PFSK-1 (cell line): ENCODE results near the gene ADPRM.

Source experiments
- FOXP2 ChIP-seq: optimal IDR thresholded peaks from 2 replicates; pipeline ENCODE3; 2011; ENCODE audit warnings: borderline replicate concordance, control low read depth, inconsistent platforms; ENCODE audit not compliant: insufficient read depth; ENCODE audit errors: extremely low read length, extremely low read depth
- POLR2AphosphoS5 ChIP-seq: IDR thresholded peaks from 2 replicates; pipeline ENCODE4 v1.6.1; 2012; ENCODE audit warnings: low read depth, mild to moderate bottlenecking, control low read depth, low read length, moderate library complexity
- SIN3A ChIP-seq: IDR thresholded peaks from 2 replicates; pipeline ENCODE4 v1.6.1; 2012; ENCODE audit warnings: mild to moderate bottlenecking, low read length, moderate library complexity, borderline replicate concordance; ENCODE audit not compliant: insufficient read depth
- TAF1 ChIP-seq: IDR thresholded peaks from 2 replicates; pipeline ENCODE4 v1.6.1; 2012; ENCODE audit warnings: low read length, control low read depth, borderline replicate concordance; ENCODE audit not compliant: insufficient read depth
- TF ChIP-seq, protein P1 (sequence below), 2 experiments: IDR thresholded peaks; 2 replicates each; pipeline versions ENCODE4 v1.6.1 to v1.8.0; 2011 to 2012; ENCODE audit warnings: low read depth in 2 of 2, low read length in 2 of 2, control low read depth in 1 of 2, inconsistent platforms in 1 of 2, mild to moderate bottlenecking in 1 of 2, moderate library complexity in 1 of 2; ENCODE audit not compliant: insufficient read depth in 1 of 2

Gene ADPRM

GRCh38 chr17:10651927-10652326 is 45.5 kb upstream of the ADPRM start:
- TF ChIP-seq TAF1 (no peak), POLR2AphosphoS5 (no peak)
- TF ChIP-seq, protein P1, sequence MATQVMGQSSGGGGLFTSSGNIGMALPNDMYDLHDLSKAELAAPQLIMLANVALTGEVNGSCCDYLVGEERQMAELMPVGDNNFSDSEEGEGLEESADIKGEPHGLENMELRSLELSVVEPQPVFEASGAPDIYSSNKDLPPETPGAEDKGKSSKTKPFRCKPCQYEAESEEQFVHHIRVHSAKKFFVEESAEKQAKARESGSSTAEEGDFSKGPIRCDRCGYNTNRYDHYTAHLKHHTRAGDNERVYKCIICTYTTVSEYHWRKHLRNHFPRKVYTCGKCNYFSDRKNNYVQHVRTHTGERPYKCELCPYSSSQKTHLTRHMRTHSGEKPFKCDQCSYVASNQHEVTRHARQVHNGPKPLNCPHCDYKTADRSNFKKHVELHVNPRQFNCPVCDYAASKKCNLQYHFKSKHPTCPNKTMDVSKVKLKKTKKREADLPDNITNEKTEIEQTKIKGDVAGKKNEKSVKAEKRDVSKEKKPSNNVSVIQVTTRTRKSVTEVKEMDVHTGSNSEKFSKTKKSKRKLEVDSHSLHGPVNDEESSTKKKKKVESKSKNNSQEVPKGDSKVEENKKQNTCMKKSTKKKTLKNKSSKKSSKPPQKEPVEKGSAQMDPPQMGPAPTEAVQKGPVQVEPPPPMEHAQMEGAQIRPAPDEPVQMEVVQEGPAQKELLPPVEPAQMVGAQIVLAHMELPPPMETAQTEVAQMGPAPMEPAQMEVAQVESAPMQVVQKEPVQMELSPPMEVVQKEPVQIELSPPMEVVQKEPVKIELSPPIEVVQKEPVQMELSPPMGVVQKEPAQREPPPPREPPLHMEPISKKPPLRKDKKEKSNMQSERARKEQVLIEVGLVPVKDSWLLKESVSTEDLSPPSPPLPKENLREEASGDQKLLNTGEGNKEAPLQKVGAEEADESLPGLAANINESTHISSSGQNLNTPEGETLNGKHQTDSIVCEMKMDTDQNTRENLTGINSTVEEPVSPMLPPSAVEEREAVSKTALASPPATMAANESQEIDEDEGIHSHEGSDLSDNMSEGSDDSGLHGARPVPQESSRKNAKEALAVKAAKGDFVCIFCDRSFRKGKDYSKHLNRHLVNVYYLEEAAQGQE (IDR thresholded peaks at IDR 0.05; ENCODE audit: insufficient read depth in 1 of 2, low read depth in 2 of 2, low read length in 2 of 2): no peak

GRCh38 chr17:10652984-10653659 is 44.3 kb upstream of the ADPRM start:
- TF ChIP-seq TAF1 (no peak), POLR2AphosphoS5 (no peak), SIN3A (no peak)
- TF ChIP-seq, protein P1 (IDR thresholded peaks at IDR 0.05; ENCODE audit: insufficient read depth in 1 of 2, low read depth in 2 of 2, low read length in 2 of 2): no peak

GRCh38 chr17:10653987-10654386 is 43.4 kb upstream of the ADPRM start:
- TF ChIP-seq SIN3A (no peak), POLR2AphosphoS5 (no peak), FOXP2 (no peak), TAF1 (no peak)
- TF ChIP-seq, protein P1 (IDR thresholded peaks at IDR 0.05; ENCODE audit: insufficient read depth in 1 of 2, low read depth in 2 of 2, low read length in 2 of 2): no peak

DNA sequence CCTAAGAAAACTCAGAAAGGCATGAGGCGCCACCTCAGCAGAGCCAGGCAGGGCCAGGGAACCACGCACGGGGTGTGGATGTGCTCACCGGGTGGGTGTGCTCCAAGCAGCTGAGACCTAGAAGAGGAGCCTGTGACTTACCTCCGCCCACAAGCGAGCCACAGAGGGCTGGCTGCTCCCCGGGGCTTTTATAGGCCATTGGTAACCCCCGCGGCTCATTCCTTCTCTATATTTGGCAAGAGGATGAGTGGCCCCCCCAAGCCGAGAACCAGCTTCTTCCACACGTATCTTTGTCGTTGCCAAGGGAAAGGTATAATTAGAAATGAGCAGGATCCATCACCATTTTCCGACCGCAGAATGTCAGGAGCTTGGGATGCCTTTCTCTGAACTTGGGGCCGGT is 40.2 kb upstream of the ADPRM start, which contains the start of gene MYH3:
Gene MYH3 (minus strand): TSS at position 162 of the 400 bp plus-strand sequence. CDS start 2,245 bp downstream, outside the sequence.
- TF ChIP-seq TAF1: no peak
- TF ChIP-seq SIN3A: no peak
- TF ChIP-seq, protein P1 (IDR thresholded peaks at IDR 0.05; ENCODE audit: insufficient read depth in 1 of 2, low read depth in 2 of 2, low read length in 2 of 2): no peak
- TF ChIP-seq POLR2AphosphoS5: no peak
- TF ChIP-seq FOXP2: no peak

GRCh38 chr17:10657879-10658278 is 39.5 kb upstream of the ADPRM start:
- TF ChIP-seq FOXP2: no peak
- TF ChIP-seq, protein P1 (IDR thresholded peaks at IDR 0.05; ENCODE audit: insufficient read depth in 1 of 2, low read depth in 2 of 2, low read length in 2 of 2): no peak
- TF ChIP-seq SIN3A: no peak
- TF ChIP-seq POLR2AphosphoS5: no peak
- no peak for TF ChIP-seq TAF1
